Gastroesophageal sphincter (tissue), 3 donors: ENCODE measurements around the gene ZSCAN20.
A peak's percentile ranks its signal among the peaks of the same experiment; 100 is the strongest.

Experiments used
- POLR2A ChIP-seq, 2 donors: fragments of 450-650 bp; IDR thresholded peaks; one replicate each; pipeline ENCODE4 v1.6.1; 2017; ENCODE audit warnings: antibody characterized with exemption in 2 of 2, mild to moderate bottlenecking in 2 of 2, moderate library complexity in 1 of 2
- POLR2AphosphoS5 ChIP-seq: sonication (generic); formaldehyde crosslinking; IDR thresholded peaks from one replicate; pipeline ENCODE4 v1.6.1; 2017; ENCODE audit warnings: antibody characterized with exemption
- TF ChIP-seq, protein P1 (sequence below), 4 experiments: fragments of 200-600 bp in 2 of 4; fragments of 450-650 bp in 2 of 4; sonication (generic) in 1 of 4; IDR thresholded peaks; one replicate each; pipeline ENCODE4 v1.5.1; 2017 to 2019; ENCODE audit warnings: antibody characterized with exemption in 4 of 4, mild to moderate bottlenecking in 2 of 4, moderate library complexity in 2 of 4

GRCh38 chr1:33470495-33471012, 1.9 kb upstream of the ZSCAN20 start:
- TF ChIP-seq, protein P1, sequence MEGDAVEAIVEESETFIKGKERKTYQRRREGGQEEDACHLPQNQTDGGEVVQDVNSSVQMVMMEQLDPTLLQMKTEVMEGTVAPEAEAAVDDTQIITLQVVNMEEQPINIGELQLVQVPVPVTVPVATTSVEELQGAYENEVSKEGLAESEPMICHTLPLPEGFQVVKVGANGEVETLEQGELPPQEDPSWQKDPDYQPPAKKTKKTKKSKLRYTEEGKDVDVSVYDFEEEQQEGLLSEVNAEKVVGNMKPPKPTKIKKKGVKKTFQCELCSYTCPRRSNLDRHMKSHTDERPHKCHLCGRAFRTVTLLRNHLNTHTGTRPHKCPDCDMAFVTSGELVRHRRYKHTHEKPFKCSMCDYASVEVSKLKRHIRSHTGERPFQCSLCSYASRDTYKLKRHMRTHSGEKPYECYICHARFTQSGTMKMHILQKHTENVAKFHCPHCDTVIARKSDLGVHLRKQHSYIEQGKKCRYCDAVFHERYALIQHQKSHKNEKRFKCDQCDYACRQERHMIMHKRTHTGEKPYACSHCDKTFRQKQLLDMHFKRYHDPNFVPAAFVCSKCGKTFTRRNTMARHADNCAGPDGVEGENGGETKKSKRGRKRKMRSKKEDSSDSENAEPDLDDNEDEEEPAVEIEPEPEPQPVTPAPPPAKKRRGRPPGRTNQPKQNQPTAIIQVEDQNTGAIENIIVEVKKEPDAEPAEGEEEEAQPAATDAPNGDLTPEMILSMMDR (IDR thresholded peaks at IDR 0.05) = peak; percentile 62 to 89 (median 81)
- TF ChIP-seq POLR2AphosphoS5 = peak; percentile 32
- TF ChIP-seq POLR2A (IDR thresholded peaks at IDR 0.05) = no peak
